DND-41 (cell line): ENCODE data around the gene NOP16.

ENCODE experiments used
- ATAC-seq: fragments of 200-7000 bp; cut with Tn5 transposase; 3 replicates; pipeline ENCODE4 v1.9.1; 2021; ENCODE audit warnings: low read depth; ENCODE audit not compliant: insufficient read depth
- DNase-seq: peaks from one replicate; pipeline ENCODE4 v3.0.0-alpha.2; 2020
- H2AFZ ChIP-seq: 2 replicates; pipeline ENCODE4 v1.6.0; 2012; ENCODE audit warnings: low read depth, low read length
- H3K27ac ChIP-seq: 2 replicates; pipeline ENCODE4 v1.5.1; 2012; ENCODE audit warnings: low read length, inconsistent platforms
- H3K27me3 ChIP-seq: fragments of 200-600 bp; sonication (generic); 2 replicates; pipeline ENCODE4 v1.6.0; 2012; ENCODE audit warnings: low read length, mild to moderate bottlenecking, inconsistent platforms; ENCODE audit not compliant: insufficient read depth, poor library complexity
- H3K36me3 ChIP-seq: 2 replicates; pipeline ENCODE4 v1.5.1; 2012; ENCODE audit warnings: low read length, inconsistent platforms; ENCODE audit not compliant: insufficient read depth
- H3K4me1 ChIP-seq: 2 replicates; pipeline ENCODE4 v1.5.1; 2012; ENCODE audit warnings: mild to moderate bottlenecking, low read length; ENCODE audit not compliant: insufficient read depth
- H3K4me2 ChIP-seq: 2 replicates; pipeline ENCODE4 v1.6.0; 2012; ENCODE audit warnings: mild to moderate bottlenecking, moderate library complexity, low read length, inconsistent platforms; ENCODE audit not compliant: insufficient read depth
- H3K4me3 ChIP-seq, 2 experiments: fragments of 200-600 bp in 1 of 2; shearing (Covaris generic) in 1 of 2; 2 replicates each; pipeline ENCODE4 v1.5.1; 2012 to 2016; ENCODE audit warnings: inconsistent platforms in 2 of 2, low read length in 2 of 2, mild to moderate bottlenecking in 2 of 2, low read depth in 1 of 2, moderate library complexity in 1 of 2
- H3K79me2 ChIP-seq: 2 replicates; pipeline ENCODE4 v1.6.0; 2012; ENCODE audit warnings: low read length, inconsistent platforms; ENCODE audit not compliant: insufficient read depth
- H3K9ac ChIP-seq: 2 replicates; pipeline ENCODE4 v1.6.0; 2012; ENCODE audit warnings: low read depth, mild to moderate bottlenecking, inconsistent platforms, low read length, moderate library complexity
- H3K9me3 ChIP-seq: 2 replicates; pipeline ENCODE4 v1.5.1; 2012; ENCODE audit warnings: low read length, moderate library complexity, mild to moderate bottlenecking, inconsistent platforms; ENCODE audit not compliant: insufficient read depth, severe bottlenecking
- H4K20me1 ChIP-seq: 2 replicates; pipeline ENCODE4 v1.6.0; 2012; ENCODE audit warnings: low read length; ENCODE audit not compliant: insufficient read depth
- CTCF ChIP-seq: IDR thresholded peaks from 2 replicates; pipeline ENCODE4 v1.5.1; 2012; ENCODE audit warnings: borderline replicate concordance, low read length, moderate library complexity, mild to moderate bottlenecking; ENCODE audit not compliant: poor library complexity, severe bottlenecking; ENCODE audit errors: extremely low read depth
- EZH2 ChIP-seq: IDR thresholded peaks from 3 replicates; pipeline ENCODE4 v1.6.1; 2012; ENCODE audit warnings: borderline replicate concordance, low read depth, mild to moderate bottlenecking, moderate library complexity, low read length, inconsistent platforms; ENCODE audit not compliant: severe bottlenecking

NOP16 gene

GRCh38 chr5:176388444-176389134 is at the start of gene NOP16, which contains the start of gene HIGD2A:
Gene NOP16, minus strand, starts transcription at chr5:176388598. Its CDS starts 59 bp downstream, at chr5:176388539.
Gene HIGD2A, plus strand, starts transcription at chr5:176388751. Its CDS starts 69 bp downstream, at chr5:176388820.
- no peaks in the 10 kb centered on the region for H3K27me3 ChIP-seq
- H4K20me1 ChIP-seq = peaks cover 35% of the 10 kb centered on the region
- TF ChIP-seq EZH2 (no peak), CTCF (no peak)
- peak within 1 kb of the TSS; percentile 92 for H2AFZ ChIP-seq
- peak within 1 kb of the TSS; percentile 95 to 97 for H3K4me3 ChIP-seq
- DNase-seq (peak; percentile 99), ATAC-seq (peak; percentile 88)
- peak within 1 kb of the TSS; percentile 99 for H3K27ac ChIP-seq
- H3K79me2 ChIP-seq = peaks cover 57% of the 10 kb centered on the region
- H3K4me1 ChIP-seq = peaks cover 33% of the 10 kb centered on the region
- H3K4me2 ChIP-seq = peak within 1 kb of the TSS; percentile 92
- peak within 1 kb of the TSS; percentile 84 for H3K9ac ChIP-seq
- peaks cover 74% of the 10 kb centered on the region for H3K36me3 ChIP-seq
- no peaks in the 10 kb centered on the region for H3K9me3 ChIP-seq

- H3K4me2 ChIP-seq = peak overlapping the region; percentile 60
- no peaks in the 10 kb centered on the region for H4K20me1 ChIP-seq
- no peaks in the 10 kb centered on the region for H3K27me3 ChIP-seq
- H3K9me3 ChIP-seq = peaks cover 7% of the 10 kb centered on the region
- ATAC-seq (peak; percentile 83), DNase-seq (peak; percentile 48)
- H3K36me3 ChIP-seq = no peaks in the 10 kb centered on the region
- TF ChIP-seq EZH2 (no peak), CTCF (no peak)
- H3K4me1 ChIP-seq = peaks cover 24% of the 10 kb centered on the region
- H3K79me2 ChIP-seq = no peaks in the 10 kb centered on the region
- H3K4me3 ChIP-seq = peak overlapping the region in 1 of 2 experiments; percentile 47; a peak in 2 of 4 replicates
- peak overlapping the region; percentile 41 for H3K9ac ChIP-seq
- peak overlapping the region; percentile 64 for H2AFZ ChIP-seq
- peak overlapping the region; percentile 80 for H3K27ac ChIP-seq
Measured at GRCh38 chr5:176436656-176437055, 48.3 kb upstream of the NOP16 start.

- ATAC-seq = no peak
- Histone ChIP-seq H2AFZ (no peak overlapping the region), H3K36me3 (no peaks in the 10 kb centered on the region), H4K20me1 (no peaks in the 10 kb centered on the region), H3K9me3 (peaks cover 7% of the 10 kb centered on the region), H3K4me2 (no peak overlapping the region), H3K4me3 (no peak overlapping the region), H3K27me3 (no peaks in the 10 kb centered on the region), H3K9ac (no peak overlapping the region), H3K79me2 (no peaks in the 10 kb centered on the region), H3K27ac (no peak overlapping the region), H3K4me1 (peaks cover 33% of the 10 kb centered on the region)
- no peak for DNase-seq
- TF ChIP-seq CTCF (no peak), EZH2 (no peak)
Measured at GRCh38 chr5:176432707-176433106, 44.3 kb upstream of the NOP16 start.
